Caco-2 (cell line): Measurements from ENCODE around the gene PTPRN2. TPM values are rescaled to one million over a fixed set of nuclear protein-coding genes. Genes with fewer than 3 reads are reported as not detected.

Source experiments
- BruUV-seq: library from RNA; stranded (reverse); fragments of 400-500 nt; replicated peaks from 2 replicates; lab custom pipeline; 2021; lab: Mats Ljungman, UMichigan
- CTCF ChIA-PET: fragments of 300-600 bp; sonication (Branson Sonifier 250); formaldehyde crosslinking; loops from one replicate; lab custom pipeline; 2022; ENCODE audit warnings: antibody characterized with exemption; lab: Charles Lee
- POLR2A ChIA-PET: fragments of 300-600 bp; sonication (Branson Sonifier 250); formaldehyde crosslinking; loops from one replicate; lab custom pipeline; 2022; ENCODE audit warnings: antibody characterized with exemption; lab: Charles Lee
- DNase-seq, 2 experiments: peaks; one replicate each; pipeline versions ENCODE4 v3.0.0 to v3.0.0-alpha.2; 2020 to 2022
- H3K27me3 ChIP-seq: replicated peaks from 2 replicates; pipeline ENCODE4 v1.6.0; 2011; ENCODE audit warnings: low read length; ENCODE audit not compliant: control insufficient read depth, insufficient read depth
- H3K36me3 ChIP-seq: 2 replicates; pipeline ENCODE4 v1.5.1; 2011; ENCODE audit warnings: low read length; ENCODE audit not compliant: control insufficient read depth, insufficient read depth
- H3K4me1 ChIP-seq: fragments of 250-450 bp; sonication (Bioruptor Pico); 2 replicates; pipeline ENCODE4 v1.5.1; 2020; ENCODE audit warnings: mild to moderate bottlenecking
- H3K4me3 ChIP-seq: 2 replicates; pipeline ENCODE4 v1.5.1; 2011; ENCODE audit warnings: low read depth, mild to moderate bottlenecking, control low read depth, low read length
- H3K9me3 ChIP-seq: fragments of 250-450 bp; sonication (Bioruptor Pico); 2 replicates; pipeline ENCODE4 v1.5.1; 2020; ENCODE audit warnings: mild to moderate bottlenecking, moderate library complexity
- H3K27ac Mint-ChIP-seq: one replicate; pipeline ENCODE4 v1.8.0; 2022; ENCODE audit warnings: mixed read lengths; ENCODE audit not compliant: unreplicated experiment
- H3K27me3 Mint-ChIP-seq: one replicate; pipeline ENCODE4 v1.8.0; 2022; ENCODE audit warnings: mixed read lengths; ENCODE audit not compliant: insufficient read depth, unreplicated experiment
- H3K36me3 Mint-ChIP-seq: one replicate; pipeline ENCODE4 v1.8.0; 2022; ENCODE audit warnings: mild to moderate bottlenecking, mixed read lengths; ENCODE audit not compliant: insufficient read depth, unreplicated experiment
- H3K4me1 Mint-ChIP-seq: one replicate; pipeline ENCODE4 v1.8.0; 2022; ENCODE audit warnings: low read depth, mixed read lengths; ENCODE audit not compliant: unreplicated experiment
- H3K4me3 Mint-ChIP-seq: one replicate; pipeline ENCODE4 v1.8.0; 2022; ENCODE audit warnings: mild to moderate bottlenecking, moderate library complexity, mixed read lengths; ENCODE audit not compliant: unreplicated experiment
- H3K9me3 Mint-ChIP-seq: one replicate; pipeline ENCODE4 v1.8.0; 2022; ENCODE audit warnings: mixed read lengths; ENCODE audit not compliant: unreplicated experiment
- CTCF ChIP-seq, 2 experiments: fragments of 200-600 bp in 1 of 2; IDR thresholded peaks; 1 replicate in 1 of 2; 2 replicates in 1 of 2; pipeline versions ENCODE4 v1.5.1 to v1.8.0; 2011 to 2022; ENCODE audit warnings: antibody characterized with exemption in 1 of 2, control low read depth in 1 of 2, inconsistent platforms in 1 of 2, low read depth in 1 of 2, low read length in 1 of 2, mild to moderate bottlenecking in 1 of 2, moderate library complexity in 1 of 2; ENCODE audit not compliant: insufficient read depth in 1 of 2, severe bottlenecking in 1 of 2, unreplicated experiment in 1 of 2
- intact Hi-C: fragments of 100-400 bp; cut with micrococcal nuclease; formaldehyde crosslinking; loops from one replicate; pipeline ENCODE4 v1.10.0; 2022; ENCODE audit not compliant: unreplicated experiment
- total RNA-seq: library from RNA; stranded (reverse); gene quantifications from 2 replicates; pipeline ENCODE4 v1.2.3, GENCODE V29; 2022

PTPRN2 gene
- total RNA-seq, 1 experiment from 2014 or later: 1.4 TPM

- no peaks in the 10 kb centered on the region for H3K36me3 ChIP-seq
- Mint-ChIP-seq H3K36me3 (peaks cover 6% of the 10 kb centered on the region), H3K4me3 (no peak overlapping the region), H3K27ac (no peak overlapping the region), H3K27me3 (no peaks in the 10 kb centered on the region), H3K9me3 (peaks cover 29% of the 10 kb centered on the region), H3K4me1 (no peaks in the 10 kb centered on the region)
- no peaks in the 10 kb centered on the region for H3K27me3 ChIP-seq
- no peak for DNase-seq
- POLR2A ChIA-PET: no interaction called here
- H3K4me1 ChIP-seq: no peaks in the 10 kb centered on the region
- no peak for TF ChIP-seq CTCF (IDR thresholded peaks at IDR 0.05; ENCODE audit: insufficient read depth in 1 of 2, low read depth in 1 of 2, low read length in 1 of 2, severe bottlenecking in 1 of 2, unreplicated experiment in 1 of 2)
- BruUV-seq: no TSS peak
- intact Hi-C loops: no loop called here
- CTCF ChIA-PET: no interaction called here
- peaks cover 7% of the 10 kb centered on the region; the same call in 1 of the 2 replicates for H3K9me3 ChIP-seq
- no peak overlapping the region for H3K4me3 ChIP-seq
Observed at GRCh38 chr7:158383665-158384064, 204.0 kb downstream of the PTPRN2 start.

- no peaks in the 10 kb centered on the region for H3K27me3 ChIP-seq
- H3K4me3 Mint-ChIP-seq: no peak overlapping the region
- no peaks in the 10 kb centered on the region for H3K4me1 ChIP-seq
- H3K4me1 Mint-ChIP-seq: no peaks in the 10 kb centered on the region
- H3K4me3 ChIP-seq: no peak overlapping the region
- TF ChIP-seq CTCF (IDR thresholded peaks at IDR 0.05; ENCODE audit: insufficient read depth in 1 of 2, low read depth in 1 of 2, low read length in 1 of 2, severe bottlenecking in 1 of 2, unreplicated experiment in 1 of 2): no peak
- ChIA-PET CTCF (no interaction called here), POLR2A (no interaction called here)
- peaks cover 29% of the 10 kb centered on the region for H3K9me3 Mint-ChIP-seq
- no peak overlapping the region for H3K27ac Mint-ChIP-seq
- peaks cover 10% of the 10 kb centered on the region for H3K36me3 Mint-ChIP-seq
- DNase-seq: no peak
- intact Hi-C loops: no loop called here
- no peaks in the 10 kb centered on the region for H3K27me3 Mint-ChIP-seq
- peaks cover 7% of the 10 kb centered on the region; the same call in 1 of the 2 replicates for H3K9me3 ChIP-seq
- H3K36me3 ChIP-seq: no peaks in the 10 kb centered on the region
- no TSS peak for BruUV-seq
Observed at GRCh38 chr7:158382363-158383254, 205.0 kb downstream of the PTPRN2 start.

- H3K4me3 Mint-ChIP-seq: no peak overlapping the region
- peaks cover 12% of the 10 kb centered on the region for H3K36me3 Mint-ChIP-seq
- H3K4me1 ChIP-seq: no peaks in the 10 kb centered on the region
- H3K9me3 Mint-ChIP-seq: peaks cover 29% of the 10 kb centered on the region
- CTCF ChIA-PET: no interaction called here
- POLR2A ChIA-PET: no interaction called here
- no peaks in the 10 kb centered on the region for H3K27me3 Mint-ChIP-seq
- H3K4me1 Mint-ChIP-seq: no peaks in the 10 kb centered on the region
- H3K36me3 ChIP-seq: no peaks in the 10 kb centered on the region
- peaks cover 7% of the 10 kb centered on the region; the same call in 1 of the 2 replicates for H3K9me3 ChIP-seq
- DNase-seq: no peak
- H3K27ac Mint-ChIP-seq: no peak overlapping the region
- H3K27me3 ChIP-seq: no peaks in the 10 kb centered on the region
- no peak for TF ChIP-seq CTCF (IDR thresholded peaks at IDR 0.05; ENCODE audit: insufficient read depth in 1 of 2, low read depth in 1 of 2, low read length in 1 of 2, severe bottlenecking in 1 of 2, unreplicated experiment in 1 of 2)
- intact Hi-C loops: no loop called here
- BruUV-seq: no TSS peak
- H3K4me3 ChIP-seq: no peak overlapping the region
Observed at GRCh38 chr7:158381956-158382355, 205.7 kb downstream of the PTPRN2 start.
